Hepatocyte (in vitro differentiated cells): Measurements from ENCODE around the gene DNAH5. TPM values are rescaled to one million over a fixed set of nuclear protein-coding genes. Genes with fewer than 3 reads are reported as not detected.

ENCODE experiments used
- DNase-seq: peaks from one replicate; pipeline ENCODE4 v3.0.0-alpha.2; 2016; ENCODE audit warnings: low spot score
- H2AFZ ChIP-seq: fragments of 200-600 bp; sonication (generic); 2 replicates; pipeline ENCODE4 v1.6.0; 2016; ENCODE audit warnings: antibody characterized with exemption, mild to moderate bottlenecking
- H3K27ac ChIP-seq: fragments of 200-600 bp; sonication (generic); 2 replicates; pipeline ENCODE4 v1.5.1; 2016; ENCODE audit warnings: mild to moderate bottlenecking
- H3K27me3 ChIP-seq: fragments of 200-600 bp; sonication (generic); 2 replicates; pipeline ENCODE4 v1.6.1; 2016
- H3K36me3 ChIP-seq: fragments of 200-600 bp; sonication (generic); replicated peaks from 2 replicates; pipeline ENCODE4 v1.5.1; 2016; ENCODE audit warnings: low read depth; ENCODE audit not compliant: insufficient read depth
- H3K4me1 ChIP-seq: fragments of 200-600 bp; sonication (generic); 2 replicates; pipeline ENCODE4 v1.5.1; 2016; ENCODE audit warnings: mild to moderate bottlenecking, moderate library complexity; ENCODE audit not compliant: insufficient read depth
- H3K4me2 ChIP-seq: fragments of 200-600 bp; sonication (generic); 2 replicates; pipeline ENCODE4 v1.6.0; 2016
- H3K4me3 ChIP-seq: fragments of 200-600 bp; sonication (generic); 2 replicates; pipeline ENCODE4 v1.5.1; 2016; ENCODE audit warnings: mild to moderate bottlenecking
- H3K79me2 ChIP-seq: fragments of 200-600 bp; sonication (generic); 2 replicates; pipeline ENCODE4 v1.6.0; 2017; ENCODE audit warnings: mild to moderate bottlenecking
- H3K9me2 ChIP-seq: fragments of 200-600 bp; sonication (generic); replicated peaks from 2 replicates; pipeline ENCODE4 v1.6.0; 2017; ENCODE audit warnings: mild to moderate bottlenecking; ENCODE audit not compliant: insufficient read depth
- H3K9me3 ChIP-seq: fragments of 200-600 bp; sonication (generic); 2 replicates; pipeline ENCODE4 v1.5.1; 2016; ENCODE audit warnings: low read depth, mild to moderate bottlenecking
- H4K20me1 ChIP-seq: fragments of 200-600 bp; sonication (generic); 2 replicates; pipeline ENCODE4 v1.6.0; 2016; ENCODE audit warnings: mild to moderate bottlenecking; ENCODE audit not compliant: insufficient read depth, poor library complexity, severe bottlenecking
- CTCF ChIP-seq: fragments of 200-600 bp; sonication (generic); IDR thresholded peaks from 2 replicates; pipeline ENCODE4 v1.5.1; 2016; ENCODE audit warnings: antibody characterized with exemption, mild to moderate bottlenecking; ENCODE audit not compliant: poor library complexity
- EZH2 ChIP-seq: fragments of 200-600 bp; sonication (generic); IDR thresholded peaks from 2 replicates; pipeline ENCODE4 v1.6.1; 2016; ENCODE audit warnings: antibody characterized with exemption, mild to moderate bottlenecking, borderline replicate concordance
- EZH2phosphoT487 ChIP-seq: fragments of 200-600 bp; sonication (generic); IDR thresholded peaks from one replicate; pipeline ENCODE4 v1.6.1; 2018; ENCODE audit warnings: antibody characterized with exemption, mild to moderate bottlenecking, low read depth, moderate library complexity; ENCODE audit not compliant: unreplicated experiment, severe bottlenecking
- WGBS: methylation state at CpG from one replicate; pipeline ENCODE4 v1.1.6; 2016; ENCODE audit warnings: low lambda C conversion rate; ENCODE audit errors: missing lambda C conversion rate; 5-methylcytosine and 5-hydroxymethylcytosine counted together
- polyA plus RNA-seq: library from polyadenylated mRNA; unstranded; fragments of >200 nt; fragmentation: Nextera tagmentation; extraction: Ambion mirVana; gene quantifications from 2 replicates; pipeline ENCODE4 v1.2.1, GENCODE V29; 2016
- total RNA-seq: library from RNA; depleted of rRNA; stranded (reverse); fragments of >200 nt; gene quantifications from 2 replicates; pipeline ENCODE4 v1.2.3, GENCODE V29; 2014

The DNAH5 gene
- total and polyA plus RNA-seq, 2 experiments from 2014 or later = 0.17 to 0.40 TPM

DNA sequence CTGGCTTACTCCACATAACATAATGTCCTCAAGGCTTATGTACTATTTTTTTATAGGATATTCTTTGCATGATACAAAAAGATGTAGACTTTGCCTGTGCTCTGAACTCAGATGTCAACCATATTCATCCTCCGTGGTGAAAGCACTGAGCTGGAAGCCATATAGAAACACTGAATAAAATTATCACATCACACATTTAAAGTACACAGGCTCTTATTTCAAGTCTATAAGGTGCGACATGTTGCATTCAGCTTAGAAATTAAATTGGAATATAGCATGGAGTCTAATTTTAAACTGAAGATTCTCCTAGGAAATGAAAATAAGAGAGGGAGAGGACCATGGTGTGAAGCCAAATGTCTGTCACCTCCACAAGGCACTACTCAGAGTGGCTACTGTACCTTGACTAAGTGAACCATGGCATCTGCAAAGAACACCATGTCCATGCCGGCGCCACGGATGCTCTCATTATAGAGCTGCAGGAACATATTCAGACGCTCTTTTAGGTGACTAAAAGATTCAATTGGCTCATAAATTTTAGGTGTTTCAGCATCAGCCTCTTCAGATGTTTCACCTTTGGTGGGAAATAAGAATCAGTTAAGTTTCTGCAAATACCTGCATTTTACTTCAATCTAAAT, 158.6 kb downstream of the DNAH5 start:
- Histone ChIP-seq H3K4me3 (no peak overlapping the region), H3K36me3 (no peaks in the 10 kb centered on the region), H3K27me3 (no peaks in the 10 kb centered on the region), H3K79me2 (no peaks in the 10 kb centered on the region), H3K27ac (no peak overlapping the region), H3K9me3 (no peaks in the 10 kb centered on the region), H3K4me1 (no peaks in the 10 kb centered on the region), H3K4me2 (no peak overlapping the region), H3K9me2 (no peaks in the 10 kb centered on the region), H2AFZ (no peak overlapping the region), H4K20me1 (no peaks in the 10 kb centered on the region)
- WGBS = 90% methylated on average over 6 of the region's 6 CpGs
- no peak for TF ChIP-seq CTCF
- no peak for TF ChIP-seq EZH2phosphoT487
- no peak for TF ChIP-seq EZH2
- no peak for DNase-seq

- Histone ChIP-seq H3K27ac (no peak overlapping the region), H3K4me1 (no peaks in the 10 kb centered on the region), H4K20me1 (no peaks in the 10 kb centered on the region), H3K4me3 (no peak overlapping the region), H3K27me3 (no peaks in the 10 kb centered on the region), H3K79me2 (no peaks in the 10 kb centered on the region), H3K4me2 (no peak overlapping the region), H3K36me3 (no peaks in the 10 kb centered on the region), H3K9me3 (no peaks in the 10 kb centered on the region), H3K9me2 (no peaks in the 10 kb centered on the region), H2AFZ (no peak overlapping the region)
- WGBS = 84% methylated on average over 10 of the region's 10 CpGs
- TF ChIP-seq CTCF (no peak), EZH2phosphoT487 (no peak), EZH2 (no peak)
- DNase-seq = no peak
These were observed 160.8 kb downstream of the DNAH5 start for GRCh38 chr5:13783726-13784125.

GRCh38 chr5:13780081-13780480, 164.4 kb downstream of the DNAH5 start:
- DNase-seq = no peak
- no peak overlapping the region for H3K4me3 ChIP-seq
- H3K9me2 ChIP-seq = no peaks in the 10 kb centered on the region
- H4K20me1 ChIP-seq = no peaks in the 10 kb centered on the region
- H3K79me2 ChIP-seq = no peaks in the 10 kb centered on the region
- no peak overlapping the region for H3K4me2 ChIP-seq
- H3K36me3 ChIP-seq = no peaks in the 10 kb centered on the region
- no peak overlapping the region for H2AFZ ChIP-seq
- no peaks in the 10 kb centered on the region for H3K27me3 ChIP-seq
- 91% methylated on average over 1 of the region's 1 CpG for WGBS
- no peak overlapping the region for H3K27ac ChIP-seq
- TF ChIP-seq EZH2 (no peak), EZH2phosphoT487 (no peak), CTCF (no peak)
- no peaks in the 10 kb centered on the region for H3K9me3 ChIP-seq
- no peaks in the 10 kb centered on the region for H3K4me1 ChIP-seq

- no peak overlapping the region for H2AFZ ChIP-seq
- no peak overlapping the region for H3K4me2 ChIP-seq
- no peak for DNase-seq
- TF ChIP-seq EZH2 = no peak
- TF ChIP-seq EZH2phosphoT487 = no peak
- no peak for TF ChIP-seq CTCF
- H3K27ac ChIP-seq = no peak overlapping the region
- H3K4me1 ChIP-seq = no peaks in the 10 kb centered on the region
- H3K9me3 ChIP-seq = no peaks in the 10 kb centered on the region
- WGBS = 78% methylated on average over 2 of the region's 2 CpGs
- H3K4me3 ChIP-seq = no peak overlapping the region
- H4K20me1 ChIP-seq = no peaks in the 10 kb centered on the region
- no peaks in the 10 kb centered on the region for H3K27me3 ChIP-seq
- no peaks in the 10 kb centered on the region for H3K9me2 ChIP-seq
- no peaks in the 10 kb centered on the region for H3K36me3 ChIP-seq
- no peaks in the 10 kb centered on the region for H3K79me2 ChIP-seq
These were observed 170.8 kb downstream of the DNAH5 start for GRCh38 chr5:13773649-13774048.
